Loucy (cell line): ENCODE results near the gene FMN1.

ENCODE experiments used
- H2AFZ ChIP-seq: fragments of 200-600 bp; sonication (generic); 2 replicates; pipeline ENCODE4 v1.6.0; 2016; ENCODE audit warnings: antibody characterized with exemption, mild to moderate bottlenecking, low read length, moderate library complexity
- H3F3A ChIP-seq: fragments of 200-600 bp; 2 replicates; pipeline ENCODE4 v1.6.0; 2016; ENCODE audit warnings: antibody characterized with exemption, low read depth, mild to moderate bottlenecking
- H3K27me3 ChIP-seq: fragments of 200-600 bp; sonication (generic); 2 replicates; pipeline ENCODE4 v1.6.1; 2014; ENCODE audit warnings: low read length, mild to moderate bottlenecking; ENCODE audit not compliant: insufficient read depth, poor library complexity, severe bottlenecking
- H3K36me3 ChIP-seq: fragments of 200-600 bp; sonication (generic); 2 replicates; pipeline ENCODE4 v1.6.1; 2016; ENCODE audit warnings: low read length; ENCODE audit not compliant: insufficient read depth
- H3K4me1 ChIP-seq: fragments of 200-600 bp; sonication (generic); 2 replicates; pipeline ENCODE4 v1.5.1; 2014; ENCODE audit warnings: low read length, mild to moderate bottlenecking; ENCODE audit not compliant: insufficient read depth, poor library complexity, severe bottlenecking
- H3K4me2 ChIP-seq: fragments of 200-600 bp; sonication (generic); 2 replicates; pipeline ENCODE4 v1.6.0; 2014; ENCODE audit warnings: antibody characterized with exemption, low read length, low read depth, mild to moderate bottlenecking; ENCODE audit not compliant: poor library complexity, severe bottlenecking
- H3K4me3 ChIP-seq: fragments of 200-600 bp; sonication (generic); 2 replicates; pipeline ENCODE4 v1.5.1; 2014; ENCODE audit warnings: low read length, mild to moderate bottlenecking, mixed read lengths; ENCODE audit not compliant: poor library complexity, severe bottlenecking
- H3K79me2 ChIP-seq: fragments of 200-600 bp; sonication (generic); 2 replicates; pipeline ENCODE4 v1.6.1; 2014; ENCODE audit warnings: low read length; ENCODE audit not compliant: insufficient read depth
- H3K9ac ChIP-seq: fragments of 200-600 bp; sonication (generic); 2 replicates; pipeline ENCODE4 v1.6.0; 2014; ENCODE audit warnings: mild to moderate bottlenecking, low read depth, low read length, moderate library complexity; ENCODE audit not compliant: poor library complexity, severe bottlenecking
- H3K9me2 ChIP-seq: fragments of 200-600 bp; sonication (generic); replicated peaks from 2 replicates; pipeline ENCODE4 v1.6.1; 2016; ENCODE audit warnings: low read depth, low read length, mixed read lengths
- H3K9me3 ChIP-seq: fragments of 200-600 bp; sonication (generic); 2 replicates; pipeline ENCODE4 v1.6.1; 2014; ENCODE audit warnings: mild to moderate bottlenecking, antibody characterized with exemption, low read length, low read depth; ENCODE audit not compliant: insufficient read depth
- H4K20me1 ChIP-seq: fragments of 200-600 bp; sonication (generic); 2 replicates; pipeline ENCODE4 v1.6.0; 2014; ENCODE audit warnings: antibody characterized with exemption, low read length, mild to moderate bottlenecking; ENCODE audit not compliant: insufficient read depth, poor library complexity, severe bottlenecking
- EZH2phosphoT487 ChIP-seq: fragments of 200-600 bp; IDR thresholded peaks from 2 replicates; pipeline ENCODE4 v1.6.1; 2018; ENCODE audit warnings: antibody characterized with exemption, mild to moderate bottlenecking, moderate library complexity, borderline replicate concordance
- TF ChIP-seq, protein P1 (sequence below): fragments of 200-600 bp; sonication (generic); conservative IDR thresholded peaks from 2 replicates; pipeline ENCODE4 v1.5.1; 2014; ENCODE audit warnings: mild to moderate bottlenecking, antibody characterized with exemption, low read length

FMN1 gene

DNA sequence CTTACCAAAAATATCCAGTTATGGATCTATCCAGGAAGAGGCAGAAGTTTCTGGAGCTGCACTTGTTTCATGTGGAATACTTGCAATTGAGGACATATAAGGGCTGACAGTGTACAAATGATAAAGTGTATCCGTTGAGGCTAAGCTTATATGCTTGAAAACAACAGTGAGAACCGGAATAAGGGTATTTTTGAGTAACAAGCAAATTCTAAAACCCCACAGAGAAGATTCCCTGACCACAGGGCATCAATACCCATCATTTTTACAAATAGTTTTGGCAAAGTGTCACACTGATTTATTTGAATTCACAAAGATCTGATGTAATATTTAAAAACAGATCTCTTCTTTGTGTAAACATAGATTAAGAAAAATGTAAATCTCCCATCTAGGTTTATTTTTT lies 208.4 kb downstream of the FMN1 start:
- H3F3A ChIP-seq = no peaks in the 10 kb centered on the region
- no peak overlapping the region for H3K4me3 ChIP-seq
- H3K4me2 ChIP-seq = no peak overlapping the region
- no peaks in the 10 kb centered on the region for H3K27me3 ChIP-seq
- peaks cover 9% of the 10 kb centered on the region for H3K4me1 ChIP-seq
- no peaks in the 10 kb centered on the region for H3K79me2 ChIP-seq
- no peaks in the 10 kb centered on the region for H3K36me3 ChIP-seq
- no peak for TF ChIP-seq EZH2phosphoT487
- TF ChIP-seq, protein P1, sequence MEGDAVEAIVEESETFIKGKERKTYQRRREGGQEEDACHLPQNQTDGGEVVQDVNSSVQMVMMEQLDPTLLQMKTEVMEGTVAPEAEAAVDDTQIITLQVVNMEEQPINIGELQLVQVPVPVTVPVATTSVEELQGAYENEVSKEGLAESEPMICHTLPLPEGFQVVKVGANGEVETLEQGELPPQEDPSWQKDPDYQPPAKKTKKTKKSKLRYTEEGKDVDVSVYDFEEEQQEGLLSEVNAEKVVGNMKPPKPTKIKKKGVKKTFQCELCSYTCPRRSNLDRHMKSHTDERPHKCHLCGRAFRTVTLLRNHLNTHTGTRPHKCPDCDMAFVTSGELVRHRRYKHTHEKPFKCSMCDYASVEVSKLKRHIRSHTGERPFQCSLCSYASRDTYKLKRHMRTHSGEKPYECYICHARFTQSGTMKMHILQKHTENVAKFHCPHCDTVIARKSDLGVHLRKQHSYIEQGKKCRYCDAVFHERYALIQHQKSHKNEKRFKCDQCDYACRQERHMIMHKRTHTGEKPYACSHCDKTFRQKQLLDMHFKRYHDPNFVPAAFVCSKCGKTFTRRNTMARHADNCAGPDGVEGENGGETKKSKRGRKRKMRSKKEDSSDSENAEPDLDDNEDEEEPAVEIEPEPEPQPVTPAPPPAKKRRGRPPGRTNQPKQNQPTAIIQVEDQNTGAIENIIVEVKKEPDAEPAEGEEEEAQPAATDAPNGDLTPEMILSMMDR = no peak
- peaks cover 5% of the 10 kb centered on the region for H4K20me1 ChIP-seq
- peaks cover 4% of the 10 kb centered on the region; the same call in 1 of the 2 replicates for H3K9me3 ChIP-seq
- H3K9ac ChIP-seq = no peak overlapping the region
- H2AFZ ChIP-seq = no peak overlapping the region
- H3K9me2 ChIP-seq = no peaks in the 10 kb centered on the region

DNA sequence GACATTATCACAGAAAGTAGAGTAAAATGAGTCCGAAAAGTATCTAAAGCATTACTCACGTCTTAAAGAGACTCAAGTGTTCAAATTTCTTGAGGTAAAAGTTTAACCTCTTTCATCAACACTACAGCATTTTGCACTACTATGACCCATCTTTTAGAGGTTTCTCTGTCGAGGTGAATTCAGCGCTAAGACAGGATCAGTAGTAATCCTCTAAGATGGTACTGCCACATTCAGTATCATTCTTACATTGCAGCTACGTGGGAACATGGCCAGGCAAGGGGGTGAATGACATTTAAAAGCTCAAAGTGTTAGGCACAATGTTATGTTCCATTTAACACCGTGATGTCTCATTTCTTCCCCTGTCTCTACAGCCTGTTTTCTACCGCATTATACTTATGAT lies 210.8 kb downstream of the FMN1 start:
- H3K4me2 ChIP-seq = no peak overlapping the region
- peaks cover 9% of the 10 kb centered on the region for H3K4me1 ChIP-seq
- no peak overlapping the region for H3K4me3 ChIP-seq
- no peaks in the 10 kb centered on the region for H3K27me3 ChIP-seq
- H3K9me3 ChIP-seq = no peaks in the 10 kb centered on the region
- no peak overlapping the region for H2AFZ ChIP-seq
- no peaks in the 10 kb centered on the region for H3F3A ChIP-seq
- no peaks in the 10 kb centered on the region for H3K79me2 ChIP-seq
- H3K9me2 ChIP-seq = no peaks in the 10 kb centered on the region
- H4K20me1 ChIP-seq = peaks cover 5% of the 10 kb centered on the region
- TF ChIP-seq, protein P1 = no peak
- TF ChIP-seq EZH2phosphoT487 = no peak
- no peaks in the 10 kb centered on the region for H3K36me3 ChIP-seq
- no peak overlapping the region for H3K9ac ChIP-seq

DNA sequence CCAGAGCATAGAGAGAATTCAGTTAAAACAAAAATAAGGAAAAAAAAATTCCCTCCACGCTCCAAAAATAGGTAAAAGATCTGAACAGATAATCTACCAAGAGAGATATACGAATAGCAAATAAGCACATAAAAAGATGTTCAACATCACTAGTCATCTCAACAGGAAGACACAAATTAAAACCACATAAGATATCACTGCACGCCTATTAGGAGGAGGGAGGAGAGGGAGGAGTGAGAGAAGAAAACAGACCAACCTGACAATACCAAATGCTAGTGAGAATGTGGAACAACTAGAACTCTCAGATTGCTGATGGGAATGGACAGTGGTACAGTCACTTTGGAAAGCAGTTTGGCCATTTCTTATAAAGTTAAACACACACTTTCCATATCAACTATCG lies 212.5 kb downstream of the FMN1 start:
- H3K4me2 ChIP-seq = no peak overlapping the region
- H3K27me3 ChIP-seq = no peaks in the 10 kb centered on the region
- H4K20me1 ChIP-seq = peaks cover 5% of the 10 kb centered on the region
- no peak overlapping the region for H2AFZ ChIP-seq
- TF ChIP-seq, protein P1 = no peak
- TF ChIP-seq EZH2phosphoT487 = no peak
- H3K4me3 ChIP-seq = no peak overlapping the region
- no peaks in the 10 kb centered on the region for H3K9me2 ChIP-seq
- H3K36me3 ChIP-seq = no peaks in the 10 kb centered on the region
- H3F3A ChIP-seq = no peaks in the 10 kb centered on the region
- H3K9me3 ChIP-seq = no peaks in the 10 kb centered on the region
- peaks cover 9% of the 10 kb centered on the region for H3K4me1 ChIP-seq
- H3K79me2 ChIP-seq = no peaks in the 10 kb centered on the region
- H3K9ac ChIP-seq = no peak overlapping the region
